ENCODE measurements around the gene CCDC191. TPM values are rescaled to one million over a fixed set of nuclear protein-coding genes. Genes with fewer than 3 reads are reported as not detected.

CCDC191 gene
- total and polyA plus RNA-seq, 9 of the 15 experiments (the other 6 are each of a cell fraction or from before 2014, with no cell fraction given) = 0.10 to 0.55 (median 0.22) TPM

DNA sequence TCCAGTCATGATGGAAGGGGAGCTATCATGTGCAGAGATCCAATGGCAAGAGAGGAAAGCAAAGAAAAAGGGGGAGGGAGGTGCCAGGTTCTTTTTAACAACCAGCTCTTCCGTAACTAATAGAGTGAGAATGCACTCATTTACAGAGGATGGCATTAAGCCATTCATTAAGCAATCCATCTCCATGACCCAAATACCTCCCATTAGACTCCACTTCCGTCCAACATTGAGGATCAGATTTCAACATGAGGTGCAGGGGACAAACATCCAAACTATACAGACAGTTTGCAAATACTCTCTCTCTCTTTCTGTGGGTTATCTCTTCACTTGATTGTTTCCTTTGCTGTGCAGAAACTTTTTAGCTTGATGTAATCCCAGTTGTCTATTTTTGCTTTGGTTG is 87.3 kb downstream of the CCDC191 start:
- no peaks in the 10 kb centered on the region for H4K20me1 ChIP-seq (replicated peaks; ENCODE audit: control insufficient read depth, insufficient read depth, low read length)
- 0% methylated on average over 2 of the region's 2 CpGs for WGBS (ENCODE audit: insufficient coverage, low coverage, missing lambda C conversion rate)
- H3K9me3 ChIP-seq (replicated peaks; ENCODE audit: control insufficient read depth, insufficient read depth, low read depth, low read length) = no peaks in the 10 kb centered on the region
- H3K27ac ChIP-seq (ENCODE audit: extremely low read depth, low read depth, low read length) = no peak overlapping the region
- no peaks in the 10 kb centered on the region for H3K79me2 ChIP-seq (ENCODE audit: control insufficient read depth, insufficient read depth, low read length)
- H2AFZ ChIP-seq (ENCODE audit: low read depth, low read length) = no peak overlapping the region
- DNase-seq (ENCODE audit: extremely low read depth in 1 of 4, low spot score in 3 of 4) (no peak), ATAC-seq (no peak), FAIRE-seq (no peak)
- intact Hi-C loops (cut with micrococcal nuclease) (no loop called here), in situ Hi-C loops (cut with MboI) (no loop called here)
- ChIA-PET CTCF (ENCODE audit: low intra/inter-chr PET ratio) (no interaction called here), POLR2A (interaction anchor here (0.9 kb wide), 1 partner anchor 12 kb away, joined by 5 read pairs; no protein-coding TSS in a partner anchor)
- H3K9me1 ChIP-seq (ENCODE audit: control insufficient read depth, insufficient read depth, low read length) = no peaks in the 10 kb centered on the region
- no peak overlapping the region for H3K4me2 ChIP-seq (ENCODE audit: insufficient read depth, low read length)
- no peaks in the 10 kb centered on the region for H3K36me3 ChIP-seq (ENCODE audit: control insufficient read depth, insufficient read depth, low read length)
- no peaks in the 10 kb centered on the region for H3K4me1 ChIP-seq (replicated peaks in 1 of 2; ENCODE audit: control insufficient read depth in 2 of 2, insufficient read depth in 2 of 2, low read length in 2 of 2)
- no peaks in the 10 kb centered on the region for H3K27me3 ChIP-seq (ENCODE audit: control insufficient read depth in 2 of 2, insufficient read depth in 2 of 2, low read length in 2 of 2)
- no peak overlapping the region for H3K4me3 ChIP-seq
- no peak overlapping the region for H3K9ac ChIP-seq (ENCODE audit: insufficient read depth in 1 of 2, low read depth in 2 of 2, low read length in 2 of 2)
- no peak for TF ChIP-seq HNRNPH1 (optimal IDR thresholded peaks at IDR 0.05; ENCODE audit: low read depth, low read length)
- TF ChIP-seq RBM22 (IDR thresholded peaks at IDR 0.05; ENCODE audit: low read depth, low read length, poor library complexity, severe bottlenecking) = no peak
- TF ChIP-seq, protein P1, sequence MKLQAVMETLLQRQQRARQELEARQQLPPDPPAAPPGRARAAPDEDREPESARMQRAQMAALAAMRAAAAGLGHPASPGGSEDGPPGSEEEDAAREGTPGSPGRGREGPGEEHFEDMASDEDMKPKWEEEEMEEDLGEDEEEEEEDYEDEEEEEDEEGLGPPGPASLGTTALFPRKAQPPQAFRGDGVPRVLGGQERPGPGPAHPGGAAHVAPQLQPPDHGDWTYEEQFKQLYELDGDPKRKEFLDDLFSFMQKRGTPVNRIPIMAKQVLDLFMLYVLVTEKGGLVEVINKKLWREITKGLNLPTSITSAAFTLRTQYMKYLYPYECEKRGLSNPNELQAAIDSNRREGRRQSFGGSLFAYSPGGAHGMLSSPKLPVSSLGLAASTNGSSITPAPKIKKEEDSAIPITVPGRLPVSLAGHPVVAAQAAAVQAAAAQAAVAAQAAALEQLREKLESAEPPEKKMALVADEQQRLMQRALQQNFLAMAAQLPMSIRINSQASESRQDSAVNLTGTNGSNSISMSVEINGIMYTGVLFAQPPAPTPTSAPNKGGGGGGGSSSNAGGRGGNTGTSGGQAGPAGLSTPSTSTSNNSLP (IDR thresholded peaks at IDR 0.05; ENCODE audit: borderline replicate concordance, low read depth, low read length) = no peak
- no peak for TF ChIP-seq ZNF592 (IDR thresholded peaks at IDR 0.05)
- no peak for TF ChIP-seq ILK (tag; IDR thresholded peaks at IDR 0.05; ENCODE audit: borderline replicate concordance, low read depth)
- no peak for TF ChIP-seq SIN3B (IDR thresholded peaks at IDR 0.05; ENCODE audit: low read depth)
- no TSS peak for BruUV-seq (replicated peaks)

All from K562 (cell line).